Neural crest cell (in vitro differentiated cells): ENCODE data around the gene TRPC1. TPM values are rescaled to one million over a fixed set of nuclear protein-coding genes. Genes with fewer than 3 reads are reported as not detected.

Source experiments
- DNase-seq: peaks from one replicate; pipeline ENCODE4 v3.0.0; 2021; ENCODE audit warnings: low read depth, mixed read lengths, low spot score
- H3K27ac Mint-ChIP-seq: one replicate; pipeline ENCODE4 v1.8.0; 2021; ENCODE audit warnings: mild to moderate bottlenecking, mixed read lengths; ENCODE audit not compliant: unreplicated experiment
- H3K27me3 Mint-ChIP-seq: 2 replicates; pipeline ENCODE4 v1.8.0; 2021; ENCODE audit warnings: low read depth, mild to moderate bottlenecking, mixed read lengths
- H3K36me3 Mint-ChIP-seq: 2 replicates; pipeline ENCODE4 v1.8.0; 2021; ENCODE audit warnings: low read depth, mild to moderate bottlenecking, mixed read lengths
- H3K4me1 Mint-ChIP-seq: 2 replicates; pipeline ENCODE4 v1.8.0; 2021; ENCODE audit warnings: mixed read lengths
- H3K4me3 Mint-ChIP-seq: one replicate; pipeline ENCODE4 v1.8.0; 2021; ENCODE audit warnings: mild to moderate bottlenecking, mixed read lengths
- H3K9me3 Mint-ChIP-seq: 2 replicates; pipeline ENCODE4 v1.8.0; 2021; ENCODE audit warnings: mixed read lengths
- CTCF ChIP-seq: fragments of 200-600 bp; sonication (generic); conservative IDR thresholded peaks from 2 replicates; pipeline ENCODE4 v1.5.0; 2021; ENCODE audit warnings: antibody characterized with exemption, mild to moderate bottlenecking
- total RNA-seq: library from RNA; stranded (reverse); gene quantifications from 2 replicates; pipeline ENCODE4 v1.2.1, GENCODE V29; 2021

Gene TRPC1
- total RNA-seq, 1 donor from 2014 or later = 14.8 TPM

- Mint-ChIP-seq H3K4me3 (no peak overlapping the region), H3K4me1 (no peaks in the 10 kb centered on the region), H3K36me3 (no peaks in the 10 kb centered on the region), H3K9me3 (no peaks in the 10 kb centered on the region), H3K27me3 (no peaks in the 10 kb centered on the region), H3K27ac (no peak overlapping the region)
- DNase-seq = no peak
- no peak for TF ChIP-seq CTCF
Observed at GRCh38 chr3:142839831-142840230, 116.0 kb downstream of the TRPC1 start.

- Mint-ChIP-seq H3K4me3 (no peak overlapping the region), H3K9me3 (no peaks in the 10 kb centered on the region), H3K27ac (no peak overlapping the region), H3K36me3 (no peaks in the 10 kb centered on the region), H3K4me1 (no peaks in the 10 kb centered on the region), H3K27me3 (no peaks in the 10 kb centered on the region)
- peak; percentile 61 for TF ChIP-seq CTCF
- no peak for DNase-seq
Observed at GRCh38 chr3:142844339-142844977, 120.6 kb downstream of the TRPC1 start.

GRCh38 chr3:142846779-142847577 lies 123.1 kb downstream of the TRPC1 start:
- H3K9me3 Mint-ChIP-seq = no peaks in the 10 kb centered on the region
- no peak overlapping the region for H3K4me3 Mint-ChIP-seq
- no peak for TF ChIP-seq CTCF
- no peaks in the 10 kb centered on the region for H3K27me3 Mint-ChIP-seq
- no peak for DNase-seq
- H3K4me1 Mint-ChIP-seq = no peaks in the 10 kb centered on the region
- no peak overlapping the region for H3K27ac Mint-ChIP-seq
- no peaks in the 10 kb centered on the region for H3K36me3 Mint-ChIP-seq

GRCh38 chr3:142849148-142849547 lies 125.3 kb downstream of the TRPC1 start:
- Mint-ChIP-seq H3K4me1 (no peaks in the 10 kb centered on the region), H3K27me3 (no peaks in the 10 kb centered on the region), H3K27ac (no peak overlapping the region), H3K4me3 (no peak overlapping the region), H3K9me3 (no peaks in the 10 kb centered on the region), H3K36me3 (no peaks in the 10 kb centered on the region)
- DNase-seq = no peak
- no peak for TF ChIP-seq CTCF

GRCh38 chr3:142850395-142851023 lies 126.7 kb downstream of the TRPC1 start:
- Mint-ChIP-seq H3K9me3 (no peaks in the 10 kb centered on the region), H3K4me1 (no peaks in the 10 kb centered on the region), H3K4me3 (no peak overlapping the region), H3K27me3 (no peaks in the 10 kb centered on the region), H3K27ac (no peak overlapping the region), H3K36me3 (no peaks in the 10 kb centered on the region)
- no peak for TF ChIP-seq CTCF
- DNase-seq = no peak
